Endothelial cell of umbilical vein (primary cell): ENCODE results near the gene P3H2. TPM values are rescaled to one million over a fixed set of nuclear protein-coding genes. Genes with fewer than 3 reads are reported as not detected.

Experiments
- BruUV-seq: library from RNA; stranded (reverse); fragments of 400-500 nt; replicated peaks from 2 replicates; lab custom pipeline; 2021; lab: Mats Ljungman, UMichigan
- CTCF ChIA-PET: fragments of 300-600, 350-600 bp; sonication (Branson Sonifier 250); formaldehyde crosslinking; loops from one replicate; lab custom pipeline; 2021; ENCODE audit warnings: antibody characterized with exemption, inconsistent platforms; lab: Charles Lee
- POLR2A ChIA-PET: fragments of 300-600, 350-600 bp; sonication (Branson Sonifier 250); formaldehyde crosslinking; loops from one replicate; lab custom pipeline; 2021; ENCODE audit warnings: antibody characterized with exemption, inconsistent platforms; lab: Charles Lee
- DNase-seq: peaks from one replicate; pipeline ENCODE4 v3.0.0-alpha.2; 2011; ENCODE audit warnings: low read depth, low spot score
- FAIRE-seq: peaks from 2 replicates; lab custom pipeline; 2011; peaks lifted over from hg19 to GRCh38; lab: Jason Lieb, UNC
- H2AFZ ChIP-seq: 2 replicates; pipeline ENCODE4 v1.6.0; 2012; ENCODE audit warnings: low read depth, low read length, control low read depth, inconsistent platforms
- H3K27ac ChIP-seq: 2 replicates; pipeline ENCODE4 v1.5.1; 2011; ENCODE audit warnings: low read depth, mild to moderate bottlenecking, control low read depth, low read length, moderate library complexity; ENCODE audit not compliant: insufficient read depth
- H3K27me3 ChIP-seq, 2 experiments: 2 replicates each; pipeline versions ENCODE4 v1.6.0 to v1.6.1; 2011; ENCODE audit warnings: low read length in 2 of 2, mixed read lengths in 1 of 2; ENCODE audit not compliant: control insufficient read depth in 2 of 2, insufficient read depth in 2 of 2
- H3K36me3 ChIP-seq, 2 experiments: 2 replicates in 1 of 2; 3 replicates in 1 of 2; pipeline ENCODE4 v1.5.1; 2011; ENCODE audit warnings: low read length in 2 of 2, mild to moderate bottlenecking in 1 of 2, moderate library complexity in 1 of 2; ENCODE audit not compliant: control insufficient read depth in 2 of 2, insufficient read depth in 2 of 2; ENCODE audit errors: extremely low read depth in 1 of 2
- H3K4me1 ChIP-seq: 3 replicates; pipeline ENCODE4 v1.5.1; 2011; ENCODE audit warnings: mild to moderate bottlenecking, low read length; ENCODE audit not compliant: control insufficient read depth, insufficient read depth; ENCODE audit errors: extremely low read depth
- H3K4me2 ChIP-seq: 2 replicates; pipeline ENCODE4 v1.6.1; 2011; ENCODE audit warnings: low read length, control low read depth, mixed read lengths; ENCODE audit not compliant: insufficient read depth
- H3K4me3 ChIP-seq, 3 experiments: fragments of 200-600 bp in 1 of 3; sonication (generic), shearing (Covaris generic) in 1 of 3; replicated peaks in 1 of 3; 2 replicates each; pipeline ENCODE4 v1.5.1; 2011 to 2016; ENCODE audit warnings: control low read depth in 3 of 3, low read length in 3 of 3, mild to moderate bottlenecking in 2 of 3, inconsistent platforms in 1 of 3, low read depth in 1 of 3, moderate library complexity in 1 of 3; ENCODE audit not compliant: insufficient read depth in 1 of 3
- H3K79me2 ChIP-seq: 2 replicates; pipeline ENCODE4 v1.6.0; 2012; ENCODE audit warnings: low read length, inconsistent platforms; ENCODE audit not compliant: control insufficient read depth, insufficient read depth
- H3K9ac ChIP-seq: replicated peaks from 2 replicates; pipeline ENCODE3; 2011; ENCODE audit warnings: low read length, control low read depth; ENCODE audit not compliant: insufficient read depth; ENCODE audit errors: extremely low read depth
- H3K9me1 ChIP-seq: replicated peaks from 3 replicates; pipeline ENCODE4 v1.6.0; 2011; ENCODE audit warnings: mild to moderate bottlenecking, low read length; ENCODE audit not compliant: control insufficient read depth, insufficient read depth; ENCODE audit errors: extremely low read depth
- H3K9me3 ChIP-seq: replicated peaks from 2 replicates; pipeline ENCODE4 v1.5.1; 2012; ENCODE audit warnings: low read length, inconsistent platforms; ENCODE audit not compliant: control insufficient read depth, insufficient read depth
- H4K20me1 ChIP-seq: replicated peaks from 2 replicates; pipeline ENCODE3; 2011; ENCODE audit warnings: mild to moderate bottlenecking, low read length; ENCODE audit not compliant: control insufficient read depth, insufficient read depth; ENCODE audit errors: extremely low read depth
- CTCF ChIP-seq, 2 donors: IDR thresholded peaks; 1 replicate in 1 of 2; 2 replicates in 1 of 2; pipeline ENCODE4 v1.5.1; 2011; ENCODE audit warnings: low read length in 2 of 2, mild to moderate bottlenecking in 2 of 2, moderate library complexity in 2 of 2, control low read depth in 1 of 2, inconsistent platforms in 1 of 2, low read depth in 1 of 2; ENCODE audit not compliant: insufficient read depth in 1 of 2; ENCODE audit errors: extremely low read depth in 1 of 2
- EZH2 ChIP-seq: IDR thresholded peaks from 2 replicates; pipeline ENCODE4 v1.6.1; 2012; ENCODE audit warnings: borderline replicate concordance, low read depth, mild to moderate bottlenecking, moderate library complexity, low read length, inconsistent platforms; ENCODE audit not compliant: severe bottlenecking
- FOS ChIP-seq: IDR thresholded peaks from 2 replicates; pipeline ENCODE4 v1.6.1; 2011; ENCODE audit warnings: mild to moderate bottlenecking, low read length, moderate library complexity, borderline replicate concordance; ENCODE audit not compliant: insufficient read depth
- GATA2 ChIP-seq: IDR thresholded peaks from 2 replicates; pipeline ENCODE4 v1.7.0; 2011; ENCODE audit warnings: low read depth, mild to moderate bottlenecking, moderate library complexity, mixed read lengths, low read length; ENCODE audit not compliant: insufficient read length, insufficient read depth
- JUN ChIP-seq: IDR thresholded peaks from 2 replicates; pipeline ENCODE4 v1.6.1; 2011; ENCODE audit warnings: borderline replicate concordance, low read depth; ENCODE audit not compliant: insufficient read length, insufficient read depth
- MAX ChIP-seq: IDR thresholded peaks from 2 replicates; pipeline ENCODE4 v1.6.1; 2011; ENCODE audit not compliant: insufficient read depth, insufficient read length
- MYC ChIP-seq: IDR thresholded peaks from one replicate; pipeline ENCODE4 v1.6.1; 2011; ENCODE audit warnings: mild to moderate bottlenecking, low read depth, low read length
- POLR2A ChIP-seq: IDR thresholded peaks from 2 replicates; pipeline ENCODE4 v1.6.1; 2012; ENCODE audit warnings: low read depth, mild to moderate bottlenecking, control low read depth, low read length
- POLR2AphosphoS5 ChIP-seq: IDR thresholded peaks from 2 replicates; pipeline ENCODE4 v1.6.1; 2012; ENCODE audit warnings: low read depth, mild to moderate bottlenecking, control low read depth, low read length, moderate library complexity; ENCODE audit not compliant: insufficient read depth
- dilution Hi-C: fragments of 300-500 bp; cut with MboI; formaldehyde crosslinking; loops from one replicate; pipeline ENCODE4 v1.15.0; 2019; ENCODE audit warnings: low sequenced_read_pairs; ENCODE audit not compliant: extremely low pct_ligation_motif_present
- intact Hi-C: fragments of 100-400 bp; cut with micrococcal nuclease; formaldehyde crosslinking; loops from one replicate; pipeline ENCODE4 v1.10.0; 2022
- polyA plus RNA-seq, 4 experiments: library from polyadenylated mRNA; depleted of rRNA in 3 of 4; stranded (reverse) in 3 of 4; unstranded in 1 of 4; fragments of >200 nt; gene quantifications; 2 replicates each; pipeline versions ENCODE4 v1.2.1 to v1.2.3, GENCODE V29; 2011 to 2012; ENCODE audit warnings: missing spikeins in 1 of 4
- total RNA-seq: library from RNA; stranded (reverse); gene quantifications from 2 replicates; pipeline ENCODE4 v1.2.3, GENCODE V29; 2021

The P3H2 gene
- total and polyA plus RNA-seq, 2 donors (not counting 3 experiments of a cell fraction or from before 2014, with no cell fraction given), result 6.6 to 6.8 TPM

GRCh38 chr3:189927975-189928895, 192.5 kb downstream of the P3H2 start:
- CTCF ChIA-PET, result interaction anchor here (1.9 kb wide), 1 partner anchor 20 kb away, joined by 5 read pairs; no protein-coding TSS in a partner anchor
- Histone ChIP-seq H4K20me1 (no peaks in the 10 kb centered on the region), H3K9me1 (no peaks in the 10 kb centered on the region), H3K4me1 (no peaks in the 10 kb centered on the region), H3K27me3 (no peaks in the 10 kb centered on the region), H3K4me2 (no peak overlapping the region), H3K27ac (no peak overlapping the region), H3K9ac (no peak overlapping the region), H3K36me3 (no peaks in the 10 kb centered on the region), H3K79me2 (no peaks in the 10 kb centered on the region), H3K4me3 (no peak overlapping the region), H3K9me3 (no peaks in the 10 kb centered on the region), H2AFZ (no peak overlapping the region)
- no peak for FAIRE-seq
- POLR2A ChIA-PET, result no interaction called here
- intact Hi-C loops, result no loop called here
- dilution Hi-C loops, result no loop called here
- no peak for DNase-seq
- BruUV-seq, result no TSS peak
- no peak for TF ChIP-seq CTCF (IDR thresholded peaks at IDR 0.05; ENCODE audit: extremely low read depth in 1 of 2, insufficient read depth in 1 of 2, low read depth in 1 of 2, low read length in 2 of 2)
- no peak for TF ChIP-seq EZH2
- TF ChIP-seq JUN, result no peak
- TF ChIP-seq GATA2, result no peak
- TF ChIP-seq MAX, result no peak
- TF ChIP-seq POLR2A, result no peak
- no peak for TF ChIP-seq MYC
- TF ChIP-seq FOS, result no peak
- no peak for TF ChIP-seq POLR2AphosphoS5
